ENCODE results near the gene HECW1. TPM values are rescaled to one million over a fixed set of nuclear protein-coding genes. Genes with fewer than 3 reads are reported as not detected.

HECW1 gene
- total and polyA plus RNA-seq, 2 of the 8 experiments (the other 6 are each of a cell fraction or from before 2014, with no cell fraction given), result 2.9 to 12.7 TPM

GRCh38 chr7:43130347-43130746 is 17.9 kb downstream of the HECW1 start:
- no peak for DNase-seq (ENCODE audit: low read depth in 1 of 2, low spot score in 2 of 2)
- H3K23me2 ChIP-seq (ENCODE audit: low read depth, low read length), result no peaks in the 10 kb centered on the region
- FAIRE-seq, result no peak
- no peak overlapping the region for H2BK15ac ChIP-seq (ENCODE audit: low read length)
- 93% methylated on average over 3 of the region's 3 CpGs; no CpG with 5 or more reads in 1 of the 2 experiments for WGBS, 2 experiments (ENCODE audit: extremely low coverage in 1 of 2, insufficient coverage in 1 of 2, insufficient read length in 1 of 2, insufficient replicate concordance in 2 of 2, low coverage in 1 of 2, low lambda C conversion rate in 2 of 2, missing lambda C conversion rate in 1 of 2)
- no peak overlapping the region for H3K4ac ChIP-seq (replicated peaks; ENCODE audit: insufficient read length, low read depth, low read length)
- H2BK20ac ChIP-seq (ENCODE audit: low read length), result no peak overlapping the region
- no peak overlapping the region for H3K4me2 ChIP-seq (ENCODE audit: insufficient read depth in 1 of 2, low read depth in 2 of 2, low read length in 2 of 2)
- no peak overlapping the region for H2BK12ac ChIP-seq (ENCODE audit: low read depth, low read length)
- H3K36me3 ChIP-seq (ENCODE audit: control insufficient read depth in 2 of 4, insufficient read depth in 4 of 4, low read length in 3 of 4), result no peaks in the 10 kb centered on the region; a peak in 1 of 8 replicates
- ChIA-PET POLR2A (ENCODE audit: partially characterized antibody) (no interaction called here), CTCF (ENCODE audit: partially characterized antibody) (no interaction called here)
- no peak overlapping the region for H2BK120ac ChIP-seq (replicated peaks; ENCODE audit: low read depth, low read length)
- no peak overlapping the region for H3K27ac ChIP-seq (ENCODE audit: low read depth, low read length)
- no peaks in the 10 kb centered on the region; a peak in 1 of 4 replicates for H3K79me2 ChIP-seq (ENCODE audit: control insufficient read depth in 1 of 2, insufficient read depth in 2 of 2, low read length in 2 of 2)
- H3K9ac ChIP-seq (replicated peaks in 1 of 4; ENCODE audit: extremely low read depth in 1 of 4, low read depth in 3 of 4, low read length in 3 of 4), result no peak overlapping the region
- no peak overlapping the region for H3K14ac ChIP-seq (ENCODE audit: insufficient read length)
- no peak overlapping the region for H3K56ac ChIP-seq (replicated peaks; ENCODE audit: insufficient read length, low read depth, low read length)
- no peak overlapping the region for H3K4me3 ChIP-seq (ENCODE audit: extremely low read depth in 1 of 4, insufficient read depth in 2 of 4, low read depth in 3 of 4, low read length in 4 of 4)
- H3K9me3 ChIP-seq (ENCODE audit: insufficient read depth in 2 of 2, low read depth in 1 of 2, low read length in 1 of 2), result no peaks in the 10 kb centered on the region
- no peak overlapping the region for H3K23ac ChIP-seq (ENCODE audit: insufficient read length)
- no peak overlapping the region for H4K8ac ChIP-seq (ENCODE audit: extremely low read depth, insufficient read depth, low read length)
- H4K5ac ChIP-seq (ENCODE audit: insufficient read length, low read depth, low read length), result no peak overlapping the region
- TF ChIP-seq TEAD4 (IDR thresholded peaks at IDR 0.05; ENCODE audit: low read depth, low read length), result no peak
- no peak for TF ChIP-seq RXRA (IDR thresholded peaks at IDR 0.05; ENCODE audit: insufficient read depth, low read depth, low read length)
- no peak for TF ChIP-seq NANOG (IDR thresholded peaks at IDR 0.05; ENCODE audit: insufficient read depth, low read depth, low read length, poor library complexity, severe bottlenecking)
- TF ChIP-seq HDAC6 (IDR thresholded peaks at IDR 0.05; ENCODE audit: low read depth, low read length), result no peak
- TF ChIP-seq HDAC2 (IDR thresholded peaks at IDR 0.05; ENCODE audit: borderline replicate concordance in 1 of 2, low read depth in 2 of 2, low read length in 2 of 2), result no peak
- no peak for TF ChIP-seq EGR1 (IDR thresholded peaks at IDR 0.05; ENCODE audit: borderline replicate concordance, low read depth, low read length)
- no peak for TF ChIP-seq CREB1 (IDR thresholded peaks at IDR 0.05)
- no peak overlapping the region for H2BK5ac ChIP-seq (ENCODE audit: low read depth, low read length)
- H2AFZ ChIP-seq (ENCODE audit: low read length), result no peak overlapping the region
- H3K18ac ChIP-seq (ENCODE audit: extremely low read depth, low read length), result no peak overlapping the region
- H2AK5ac ChIP-seq (ENCODE audit: low read depth, low read length), result no peak overlapping the region
- no peak overlapping the region for H4K91ac ChIP-seq (replicated peaks; ENCODE audit: insufficient read length, low read length)
- peaks cover 2 to 8% (median 4%) of the 10 kb centered on the region in 4 experiments; a peak in 3 of 7 replicates for H3K4me1 ChIP-seq (replicated peaks in 1 of 4; ENCODE audit: control insufficient read depth in 3 of 4, insufficient read depth in 4 of 4, low read length in 3 of 4)
- no peaks in the 10 kb centered on the region for H3K79me1 ChIP-seq (ENCODE audit: low read depth, low read length)
- H3K27me3 ChIP-seq (replicated peaks in 1 of 4; ENCODE audit: control insufficient read depth in 3 of 4, extremely low read depth in 1 of 4, insufficient read depth in 3 of 4, low read length in 3 of 4), result no peaks in the 10 kb centered on the region
- no peaks in the 10 kb centered on the region for H4K20me1 ChIP-seq (replicated peaks in 1 of 2; ENCODE audit: control insufficient read depth in 1 of 2, insufficient read depth in 2 of 2, low read length in 2 of 2)

Data from H1 (cell line).